BLaER1 treated with 17β-estradiol and CSF1 and Interleukin-3, amounts not matched to agents 10 nM and 100 nM (cell line): ENCODE data around the gene LHFPL4.

Experiments used
- H3K27ac ChIP-seq, 11 experiments: shearing (Covaris generic); formaldehyde crosslinking; 2 replicates each; pipeline ENCODE4 v1.8.1; 2022
- H3K27me3 ChIP-seq, 11 experiments: shearing (Covaris generic); formaldehyde crosslinking; 2 replicates each; pipeline ENCODE4 v1.8.1; 2022
- H3K36me3 ChIP-seq, 11 experiments: shearing (Covaris generic); formaldehyde crosslinking; 2 replicates each; pipeline ENCODE4 v1.8.1; 2022
- H3K4me1 ChIP-seq, 10 experiments: shearing (Covaris generic); formaldehyde crosslinking; 2 replicates each; pipeline ENCODE4 v1.8.1; 2022
- H3K4me2 ChIP-seq, 11 experiments: shearing (Covaris generic); formaldehyde crosslinking; 2 replicates each; pipeline ENCODE4 v1.8.1; 2022
- H3K4me3 ChIP-seq, 10 experiments: shearing (Covaris generic); formaldehyde crosslinking; 2 replicates each; pipeline ENCODE4 v1.8.1; 2022
- H3K9ac ChIP-seq, 11 experiments: shearing (Covaris generic); formaldehyde crosslinking; 2 replicates each; pipeline ENCODE4 v1.8.1; 2022
- H3K9me3 ChIP-seq, 11 experiments: shearing (Covaris generic); formaldehyde crosslinking; replicated peaks in 1 of 11; 2 replicates each; pipeline ENCODE4 v1.8.1; 2022
- H4K20me1 ChIP-seq, 11 experiments: shearing (Covaris generic); formaldehyde crosslinking; 2 replicates each; pipeline ENCODE4 v1.8.1; 2022
- Cebpa-rat ChIP-seq, 11 experiments: shearing (Covaris generic); IDR thresholded peaks; 2 replicates each; pipeline ENCODE4 v1.8.1; 2022

Gene LHFPL4

DNA sequence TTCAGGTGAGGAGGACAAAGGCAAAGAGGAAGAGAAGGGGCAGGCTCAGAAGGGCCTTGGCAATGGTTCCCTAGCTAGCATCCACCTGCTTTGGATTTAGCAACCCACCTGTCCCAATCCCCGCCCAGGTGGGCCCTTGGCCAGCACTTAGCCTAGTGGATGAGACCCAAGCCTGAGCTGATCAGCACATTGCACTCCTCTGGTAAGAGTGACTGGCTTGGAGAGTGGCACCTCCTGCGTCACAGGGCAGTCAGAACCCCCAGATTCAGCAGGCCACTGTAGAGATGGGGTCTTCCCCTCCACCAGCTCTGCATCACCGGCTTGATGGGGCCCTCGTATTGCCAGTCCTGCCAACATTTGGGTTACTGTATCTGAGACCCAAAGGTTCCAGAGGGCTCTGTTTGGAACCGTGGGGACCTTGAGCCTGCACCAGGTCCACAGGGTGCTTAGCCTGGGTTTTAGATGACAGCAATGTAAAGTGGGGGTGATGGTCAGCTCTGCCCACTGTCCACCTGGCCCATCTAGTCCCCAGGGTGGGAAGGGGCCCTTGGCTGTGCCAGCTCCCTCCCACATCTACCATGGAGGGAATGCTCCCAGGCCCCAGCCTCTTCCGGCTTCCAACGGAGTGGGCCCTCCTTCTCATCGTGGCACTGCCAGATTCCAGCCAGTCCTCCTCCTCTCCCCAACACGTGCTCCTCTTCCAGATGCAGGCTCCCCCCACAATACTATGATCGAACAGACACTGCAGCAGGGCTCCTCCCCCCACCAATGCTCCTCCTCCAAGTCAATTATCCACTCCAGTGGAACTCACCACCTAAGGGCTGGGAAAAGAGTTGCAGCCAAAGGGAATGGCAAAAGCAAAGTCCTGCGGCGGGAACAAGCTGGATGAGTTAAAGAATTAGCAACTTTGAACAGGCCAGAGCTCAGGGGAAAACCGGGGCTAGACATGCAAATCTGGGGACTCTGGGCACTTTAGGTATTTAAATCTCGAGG is 45.7 kb downstream of the LHFPL4 start:
- Histone ChIP-seq H4K20me1 (no peaks in the 10 kb centered on the region; a peak in 1 of 22 replicates), H3K4me3 (no peak overlapping the region), H3K4me2 (no peak overlapping the region), H3K27ac (no peak overlapping the region), H3K27me3 (no peaks in the 10 kb centered on the region), H3K9ac (no peak overlapping the region), H3K9me3 (no peaks in the 10 kb centered on the region), H3K4me1 (no peaks in the 10 kb centered on the region), H3K36me3 (no peaks in the 10 kb centered on the region)
- no peak for TF ChIP-seq Cebpa-rat (IDR thresholded peaks at IDR 0.05)

DNA sequence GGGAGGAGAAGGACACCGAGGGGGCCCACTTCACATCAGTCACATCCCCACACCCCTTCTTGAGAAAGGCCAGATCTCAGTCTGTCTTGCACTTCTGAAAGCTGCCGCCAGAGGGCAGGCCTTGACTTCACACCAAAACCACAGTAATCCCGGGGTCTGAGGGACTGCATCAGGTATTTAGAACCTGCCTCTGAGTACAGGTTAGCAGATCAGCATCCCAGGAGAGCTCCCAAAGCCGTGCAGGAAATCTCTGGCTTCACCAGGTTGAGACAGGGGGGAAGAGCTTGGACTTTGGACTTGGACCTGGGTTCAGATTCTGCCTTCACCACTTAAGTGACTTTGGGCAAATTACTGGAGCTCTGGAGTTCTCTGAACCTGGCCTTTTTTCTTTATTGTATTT is 50.3 kb downstream of the LHFPL4 start:
- Histone ChIP-seq H3K9ac (no peak overlapping the region), H3K4me2 (no peak overlapping the region)

DNA sequence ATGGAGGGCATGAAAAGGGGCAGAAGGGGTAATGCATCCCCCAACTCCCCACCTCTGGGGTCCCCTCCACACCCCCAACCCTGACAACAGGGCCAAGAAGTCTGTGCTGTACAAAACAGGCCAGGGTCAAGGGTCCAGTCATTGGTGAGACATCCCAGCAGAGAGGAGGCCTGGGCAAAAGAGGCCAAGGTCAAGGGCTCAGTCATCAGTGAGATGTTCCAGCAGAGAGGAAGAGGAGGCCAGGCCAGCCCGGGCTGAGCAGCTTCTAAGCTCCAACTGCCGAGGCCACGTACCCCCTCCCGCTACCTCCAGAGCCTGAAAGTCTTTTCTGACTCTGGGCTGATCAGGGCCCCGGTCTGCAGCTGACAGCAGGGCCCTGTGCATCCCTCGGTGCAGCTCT is 52.4 kb downstream of the LHFPL4 start:
- Histone ChIP-seq H3K4me2 (peak overlapping the region in 3 of 11 experiments; percentile 5 to 20 (median 18); a peak in 4 of 22 replicates), H3K36me3 (no peaks in the 10 kb centered on the region), H3K27ac (no peak overlapping the region), H3K27me3 (peaks cover 18 to 38% (median 28%) of the 10 kb centered on the region in 11 experiments), H3K9me3 (no peaks in the 10 kb centered on the region), H3K9ac (peak overlapping the region in 2 of 11 experiments; percentile 10 to 15; a peak in 1 of 22 replicates), H4K20me1 (peaks cover 0 to 28% (median 0%) of the 10 kb centered on the region in 11 experiments; a peak in 6 of 22 replicates), H3K4me3 (no peak overlapping the region), H3K4me1 (peaks cover 0 to 9% (median 0%) of the 10 kb centered on the region in 10 experiments; a peak in 5 of 20 replicates)
- TF ChIP-seq Cebpa-rat (IDR thresholded peaks at IDR 0.05): no peak

More for the DNA sequence above, 50.3 kb downstream of the LHFPL4 start:
- H3K4me3 ChIP-seq: no peak overlapping the region
- peaks cover 0 to 9% (median 0%) of the 10 kb centered on the region in 10 experiments; a peak in 5 of 20 replicates for H3K4me1 ChIP-seq
- no peaks in the 10 kb centered on the region for H3K36me3 ChIP-seq
- no peaks in the 10 kb centered on the region for H3K9me3 ChIP-seq
- H3K27ac ChIP-seq: no peak overlapping the region
- H4K20me1 ChIP-seq: peaks cover 0 to 28% (median 0%) of the 10 kb centered on the region in 11 experiments; a peak in 6 of 22 replicates
- peaks cover 18 to 37% (median 28%) of the 10 kb centered on the region in 11 experiments for H3K27me3 ChIP-seq
- TF ChIP-seq Cebpa-rat (IDR thresholded peaks at IDR 0.05): no peak

DNA sequence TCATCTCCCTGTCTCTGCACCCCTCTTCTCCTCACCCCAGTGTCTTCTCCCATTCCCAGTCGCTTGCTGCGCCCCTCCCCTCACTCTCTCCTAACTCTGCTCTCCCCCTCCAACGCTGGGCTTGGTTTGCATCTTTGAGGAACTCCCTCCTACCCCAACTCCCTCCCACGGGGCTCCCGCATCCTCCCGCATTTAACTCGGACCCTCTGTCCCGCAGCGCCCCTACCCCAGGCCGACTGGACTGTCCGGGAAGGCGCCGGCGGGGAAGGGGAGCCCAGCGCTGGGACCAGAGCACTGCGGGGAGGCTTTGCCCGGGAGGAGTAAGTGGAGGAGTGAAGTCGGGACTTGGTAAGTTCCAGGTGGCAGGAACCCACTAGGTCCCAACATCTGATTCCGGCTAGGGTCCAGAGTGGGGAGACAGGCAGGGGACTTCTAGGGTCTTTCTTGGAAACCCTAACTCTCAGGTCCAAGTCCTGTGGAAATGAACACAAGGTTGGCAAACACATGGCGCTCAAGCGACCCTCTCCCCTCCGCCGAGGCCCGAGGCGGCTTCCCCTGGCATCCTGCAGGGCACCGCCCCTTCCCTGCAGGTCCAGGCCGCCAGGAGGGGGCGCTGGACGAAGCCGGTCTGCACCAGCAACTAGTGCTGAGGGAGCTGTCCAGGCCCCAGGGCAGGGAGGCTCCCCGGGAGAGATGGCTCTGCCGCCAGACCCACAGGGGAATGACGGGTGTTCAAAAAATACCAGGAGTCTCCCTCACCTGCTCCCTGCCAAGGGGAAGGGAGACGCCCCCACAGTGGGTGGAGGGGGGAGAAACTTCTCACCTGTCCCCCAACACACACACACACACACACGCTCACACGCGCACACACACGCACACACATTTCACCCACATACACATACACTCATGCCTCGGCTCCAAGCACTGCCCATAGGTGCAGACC is 53.2 kb downstream of the LHFPL4 start:
- Histone ChIP-seq H3K27me3 (peaks cover 18 to 38% (median 28%) of the 10 kb centered on the region in 11 experiments), H3K9me3 (no peaks in the 10 kb centered on the region), H3K27ac (no peak overlapping the region), H3K36me3 (no peaks in the 10 kb centered on the region), H3K4me1 (peaks cover 0 to 9% (median 0%) of the 10 kb centered on the region in 10 experiments; a peak in 5 of 20 replicates), H3K4me2 (no peak overlapping the region; a peak in 1 of 22 replicates), H3K4me3 (no peak overlapping the region), H3K9ac (no peak overlapping the region), H4K20me1 (peaks cover 0 to 28% (median 0%) of the 10 kb centered on the region in 11 experiments; a peak in 6 of 22 replicates)
- no peak for TF ChIP-seq Cebpa-rat (IDR thresholded peaks at IDR 0.05)

GRCh38 chr3:9499455-9500107 is 54.0 kb downstream of the LHFPL4 start:
- Histone ChIP-seq H3K27me3 (peaks cover 18 to 38% (median 28%) of the 10 kb centered on the region in 11 experiments), H3K27ac (no peak overlapping the region), H3K4me3 (no peak overlapping the region), H3K36me3 (no peaks in the 10 kb centered on the region), H3K4me2 (no peak overlapping the region), H3K4me1 (peaks cover 0 to 9% (median 0%) of the 10 kb centered on the region in 10 experiments; a peak in 5 of 20 replicates), H3K9ac (no peak overlapping the region), H3K9me3 (no peaks in the 10 kb centered on the region), H4K20me1 (peaks cover 0 to 28% (median 0%) of the 10 kb centered on the region in 11 experiments; a peak in 6 of 22 replicates)
- no peak for TF ChIP-seq Cebpa-rat (IDR thresholded peaks at IDR 0.05)

- no peaks in the 10 kb centered on the region for H3K9me3 ChIP-seq
- no peak overlapping the region for H3K9ac ChIP-seq
- H3K36me3 ChIP-seq: no peaks in the 10 kb centered on the region
- peaks cover 18 to 38% (median 28%) of the 10 kb centered on the region in 11 experiments for H3K27me3 ChIP-seq
- TF ChIP-seq Cebpa-rat (IDR thresholded peaks at IDR 0.05): no peak
- H3K4me3 ChIP-seq: no peak overlapping the region
- H4K20me1 ChIP-seq: peaks cover 0 to 28% (median 0%) of the 10 kb centered on the region in 11 experiments; a peak in 6 of 22 replicates
- H3K4me2 ChIP-seq: no peak overlapping the region
- H3K4me1 ChIP-seq: peaks cover 0 to 9% (median 0%) of the 10 kb centered on the region in 10 experiments; a peak in 5 of 20 replicates
- no peak overlapping the region for H3K27ac ChIP-seq
Measured at GRCh38 chr3:9498781-9499180, 54.8 kb downstream of the LHFPL4 start.

DNA sequence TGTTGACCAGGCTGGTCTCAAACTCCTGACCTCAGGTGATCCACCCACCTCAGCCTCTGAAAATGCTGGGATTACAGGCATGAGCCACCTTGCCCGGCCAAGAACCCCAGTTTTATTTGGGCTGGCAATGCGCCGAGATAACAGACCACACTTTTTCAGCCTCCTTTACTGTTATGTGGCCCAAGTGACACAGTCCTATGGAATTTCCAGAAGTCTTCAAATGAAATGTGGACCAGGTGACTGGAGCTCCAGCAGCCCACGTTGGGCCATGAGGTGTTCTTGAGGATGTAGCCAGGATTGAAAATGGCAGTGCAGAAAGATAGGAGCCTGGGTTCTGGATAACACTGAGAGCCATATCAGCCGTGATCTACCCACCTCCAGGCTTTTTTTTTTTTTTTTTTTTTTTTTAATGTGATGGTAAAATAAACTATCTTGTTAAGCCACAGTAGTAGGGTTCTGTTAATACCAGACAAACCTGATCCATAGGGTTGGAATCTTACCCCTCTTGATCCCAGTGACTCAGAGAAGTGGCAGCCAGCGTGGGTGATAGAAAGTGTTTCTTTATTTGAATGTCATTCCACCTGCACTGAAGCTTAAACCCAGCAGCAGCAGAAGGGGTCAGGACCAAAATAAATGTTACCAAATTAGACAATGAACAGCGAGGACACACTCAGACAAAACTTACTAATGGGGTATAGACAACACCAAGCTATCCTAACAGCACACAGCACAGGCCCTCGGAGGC is 55.6 kb downstream of the LHFPL4 start:
- Histone ChIP-seq H3K4me1 (peaks cover 0 to 9% (median 0%) of the 10 kb centered on the region in 10 experiments; a peak in 5 of 20 replicates), H3K36me3 (no peaks in the 10 kb centered on the region), H3K27me3 (peaks cover 18 to 38% (median 28%) of the 10 kb centered on the region in 11 experiments), H3K9ac (no peak overlapping the region), H3K4me3 (no peak overlapping the region), H3K4me2 (no peak overlapping the region), H3K9me3 (no peaks in the 10 kb centered on the region), H3K27ac (no peak overlapping the region), H4K20me1 (peaks cover 0 to 28% (median 0%) of the 10 kb centered on the region in 11 experiments; a peak in 6 of 22 replicates)
- TF ChIP-seq Cebpa-rat (IDR thresholded peaks at IDR 0.05): no peak
